GM10847 (cell line): Measurements from ENCODE around the gene TLE4.

Experiments
- POLR2A ChIP-seq: IDR thresholded peaks from 2 replicates; pipeline ENCODE4 v1.6.1; 2011; ENCODE audit not compliant: insufficient read length; ENCODE audit errors: extremely low read depth

The TLE4 gene

DNA sequence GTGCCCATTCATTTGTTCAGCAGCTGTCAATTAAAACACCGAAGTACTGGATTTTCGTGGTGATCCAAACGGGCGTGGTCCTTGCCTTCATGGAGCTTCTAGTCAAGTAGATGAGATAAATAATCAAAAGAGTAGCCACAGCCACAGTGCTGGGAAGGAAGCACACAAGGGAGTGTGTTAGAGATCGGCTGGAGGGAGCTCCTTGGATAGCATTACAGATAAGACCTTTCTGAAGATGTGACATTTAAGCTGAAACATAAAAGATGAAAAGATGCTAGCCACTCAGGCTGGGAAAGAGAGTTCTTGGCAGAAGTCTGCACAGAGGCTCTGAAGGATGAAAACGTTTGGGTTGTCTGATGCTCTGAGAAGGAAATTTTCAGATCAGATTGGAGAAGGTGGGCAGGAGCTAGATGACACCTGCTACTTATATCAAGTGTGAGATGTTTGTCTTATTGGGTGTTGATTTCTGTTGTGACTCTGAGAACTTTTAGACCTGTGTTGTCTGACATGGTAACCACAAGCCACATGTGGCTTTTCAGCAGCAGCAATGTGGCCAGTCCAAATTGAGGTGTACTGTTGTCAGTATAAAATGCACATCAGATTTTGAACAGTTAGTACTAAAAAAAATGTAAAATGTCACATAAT lies 123.9 kb downstream of the TLE4 start:
- TF ChIP-seq POLR2A, result no peak

DNA sequence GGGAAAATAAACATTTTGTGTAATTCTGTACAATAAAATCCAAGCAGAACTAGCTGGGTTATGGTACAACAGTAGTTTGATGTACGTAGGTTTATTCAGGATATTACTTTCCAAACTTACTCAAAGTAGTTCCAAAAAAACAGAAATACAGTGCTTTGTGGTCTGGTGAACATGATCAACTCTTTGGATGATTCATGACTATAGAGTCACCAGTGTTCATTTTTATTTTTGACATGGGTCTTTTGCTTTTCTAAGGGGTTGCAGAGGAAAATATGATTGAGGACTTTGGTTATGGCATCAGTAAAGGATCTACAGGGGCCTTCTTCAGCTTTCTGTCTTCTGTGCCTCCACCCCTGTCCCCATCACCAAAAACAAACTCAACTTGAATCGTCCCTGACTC lies 127.2 kb downstream of the TLE4 start:
- no peak for TF ChIP-seq POLR2A

DNA sequence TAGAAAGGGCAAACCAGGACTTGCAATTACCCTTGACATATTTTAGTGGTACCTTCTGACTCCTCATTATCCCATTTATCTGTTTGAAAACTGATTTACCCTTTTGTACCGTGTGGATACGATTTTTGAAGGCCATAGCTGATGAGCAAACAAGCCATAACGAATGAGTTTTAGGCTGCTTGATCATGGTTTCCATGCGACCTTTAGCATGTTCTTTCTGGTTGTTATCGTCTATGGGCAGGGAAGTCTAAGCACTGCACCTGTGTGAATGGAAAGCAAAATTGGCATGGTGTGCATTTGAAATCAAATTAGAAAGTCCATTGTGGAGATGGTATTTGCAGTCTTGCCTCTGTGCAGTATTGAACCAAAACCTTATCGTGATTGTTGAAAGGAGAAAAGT lies 127.7 kb downstream of the TLE4 start:
- no peak for TF ChIP-seq POLR2A

DNA sequence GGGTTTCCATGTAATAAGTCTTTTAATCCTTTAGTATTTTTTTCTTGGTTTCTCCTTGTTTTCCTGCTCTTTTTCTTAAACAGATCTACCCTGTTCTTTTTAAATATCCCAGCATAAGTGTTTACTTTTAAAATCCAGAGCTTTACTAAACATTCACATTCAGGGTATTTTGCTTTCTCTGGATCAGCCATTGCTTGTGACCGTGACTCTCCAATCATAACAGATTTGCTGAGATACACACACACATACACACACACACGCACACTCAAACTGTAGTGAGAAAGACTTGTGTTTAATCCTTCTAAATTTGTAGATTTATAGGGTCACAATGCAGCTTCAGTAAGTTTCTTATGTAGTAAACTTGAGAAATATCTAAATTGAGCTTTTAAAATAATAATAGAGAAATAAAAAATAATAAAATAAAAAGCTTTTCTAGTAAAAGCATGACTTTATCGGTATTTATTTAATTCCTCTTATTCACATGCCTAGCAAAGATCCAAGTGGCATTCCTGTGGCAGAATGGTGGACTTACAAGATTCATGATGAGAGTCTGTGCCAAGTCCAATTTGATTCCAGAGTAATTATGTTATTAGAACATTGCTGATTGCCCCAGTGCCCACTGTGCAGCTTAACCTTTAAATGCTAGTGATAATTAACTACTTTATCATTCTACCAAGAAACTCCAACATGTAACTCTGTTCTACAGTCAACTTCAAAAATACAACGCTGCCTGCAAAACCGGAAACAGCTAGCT lies 129.0 kb downstream of the TLE4 start:
- TF ChIP-seq POLR2A, result no peak

DNA sequence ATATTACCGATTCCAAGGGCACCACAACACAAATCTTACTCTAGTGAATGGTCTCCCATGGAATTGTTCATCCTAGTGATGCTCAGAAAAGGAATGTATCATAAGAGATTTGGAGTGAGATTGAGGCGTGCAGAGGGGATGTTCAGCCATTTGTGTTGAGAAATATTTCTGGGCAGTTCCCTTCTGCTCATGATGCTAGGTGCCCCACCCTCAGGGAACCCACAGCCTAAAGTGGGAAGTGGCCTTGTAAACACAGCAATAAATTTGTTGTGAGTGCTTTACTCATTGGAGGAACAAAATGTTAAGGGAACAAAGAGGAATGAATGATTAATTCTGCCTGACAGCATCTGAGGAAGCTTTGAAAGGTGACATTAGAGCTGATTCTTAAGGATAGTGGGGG lies 129.9 kb downstream of the TLE4 start:
- TF ChIP-seq POLR2A, result no peak

DNA sequence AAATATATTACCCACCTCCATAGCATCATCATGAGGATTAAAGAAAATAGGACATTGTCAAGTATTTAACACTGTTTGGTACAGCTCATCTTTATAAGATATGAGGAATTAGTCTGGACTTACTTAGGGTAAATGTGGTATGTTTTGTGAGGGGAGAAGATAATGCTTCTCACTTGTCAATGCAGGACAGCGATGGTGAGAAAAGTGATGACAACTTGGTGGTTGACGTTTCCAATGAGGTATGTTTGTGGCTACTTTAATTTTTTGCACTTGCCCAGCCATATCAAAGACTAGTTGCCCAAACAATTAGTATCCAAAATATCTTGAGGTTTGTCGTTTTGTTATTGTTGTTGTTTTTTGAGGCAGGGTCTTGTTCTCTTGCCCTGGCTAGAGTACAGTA lies 133.9 kb downstream of the TLE4 start:
- no peak for TF ChIP-seq POLR2A

DNA sequence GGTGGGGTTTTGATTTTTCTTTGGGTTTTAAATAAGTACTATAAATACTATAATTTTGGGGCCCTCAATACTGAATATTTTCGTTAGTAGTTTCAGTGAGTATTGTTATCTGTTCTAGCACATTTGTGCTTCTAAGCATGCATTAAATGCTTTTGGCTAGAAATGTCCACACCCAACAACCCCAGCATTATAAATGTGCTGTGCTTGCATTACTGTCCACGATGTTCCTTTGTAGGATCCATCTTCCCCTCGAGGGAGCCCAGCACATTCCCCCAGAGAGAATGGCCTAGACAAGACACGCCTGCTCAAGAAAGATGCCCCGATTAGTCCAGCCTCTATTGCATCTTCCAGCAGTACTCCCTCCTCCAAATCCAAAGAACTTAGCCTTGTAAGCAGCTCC lies 134.7 kb downstream of the TLE4 start:
- TF ChIP-seq POLR2A, result no peak

DNA sequence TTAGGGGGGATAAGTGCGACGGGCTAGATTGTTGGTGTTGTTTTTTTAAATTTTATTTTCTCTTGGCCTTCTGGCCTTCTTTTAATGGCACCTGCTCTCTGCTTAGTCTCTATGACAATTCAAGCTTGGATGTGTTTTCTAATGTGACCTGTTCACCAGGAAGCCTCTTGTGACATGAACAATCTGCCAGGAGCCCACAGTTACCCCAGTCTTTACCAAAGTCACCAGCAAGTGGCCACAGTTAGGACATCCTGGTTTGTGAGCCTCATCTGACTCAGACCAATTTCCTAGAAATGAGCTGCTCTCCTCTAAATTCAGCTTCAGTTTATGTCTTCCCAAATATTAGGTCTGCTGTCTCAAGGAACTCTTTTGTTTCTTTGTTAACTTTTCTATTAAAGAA lies 135.8 kb downstream of the TLE4 start:
- no peak for TF ChIP-seq POLR2A

DNA sequence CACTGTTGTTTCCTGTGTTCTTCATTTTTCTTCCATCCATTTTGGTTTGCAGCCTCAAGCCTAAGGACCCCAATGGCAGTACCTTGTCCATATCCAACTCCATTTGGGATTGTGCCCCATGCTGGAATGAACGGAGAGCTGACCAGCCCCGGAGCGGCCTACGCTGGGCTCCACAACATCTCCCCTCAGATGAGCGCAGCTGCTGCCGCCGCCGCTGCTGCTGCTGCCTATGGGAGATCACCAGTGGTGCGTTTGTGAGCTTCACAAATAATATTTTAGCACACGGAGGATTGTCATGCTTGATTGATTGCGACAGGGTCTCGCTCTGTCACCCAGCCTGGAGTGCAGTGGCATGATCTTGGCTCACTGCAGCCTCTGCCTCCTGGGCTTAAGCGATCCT lies 136.8 kb downstream of the TLE4 start:
- TF ChIP-seq POLR2A, result no peak

DNA sequence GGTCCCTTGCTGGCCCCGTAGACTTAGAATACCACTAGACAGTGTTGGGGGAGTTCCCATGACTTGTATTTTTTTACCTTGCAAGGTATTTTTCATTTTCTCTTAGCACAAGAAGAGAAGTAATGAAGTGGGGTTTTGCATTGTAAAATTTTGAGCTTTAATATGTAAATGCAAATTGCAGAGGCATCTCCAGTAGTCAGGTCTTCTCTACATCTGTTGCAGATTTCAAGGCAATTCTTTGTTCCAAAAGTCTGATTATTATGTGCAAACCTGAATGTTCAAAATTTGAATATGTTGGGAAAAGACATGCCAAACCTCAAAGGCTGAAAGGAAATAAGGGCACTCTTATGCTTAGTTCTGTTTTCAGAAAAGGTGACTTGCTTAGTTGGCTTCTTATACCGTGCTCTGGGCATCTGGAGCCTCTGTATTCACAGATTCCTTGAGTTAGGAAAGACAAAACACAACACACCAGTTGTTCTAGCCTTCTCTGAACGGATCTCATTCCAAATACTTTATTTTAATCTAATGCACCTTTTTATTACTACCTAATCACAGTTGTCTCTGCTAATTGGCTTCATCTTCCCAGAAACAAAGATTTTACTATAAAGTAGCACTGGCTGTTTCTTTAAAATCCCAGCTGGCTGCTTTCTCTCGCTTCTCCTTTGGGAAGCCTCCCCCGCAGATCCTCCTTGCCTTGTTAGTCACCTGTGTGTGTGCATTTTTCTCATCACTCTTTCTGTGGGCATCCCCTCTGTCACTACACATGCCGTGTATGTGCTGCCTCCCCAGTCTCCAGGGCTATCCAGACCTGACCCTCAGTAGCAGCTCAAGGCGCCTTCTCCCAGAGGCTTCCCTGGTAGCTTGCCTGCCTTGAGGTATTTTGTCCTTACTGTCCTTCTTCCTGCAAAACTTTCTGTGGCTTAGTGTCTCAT lies 138.2 kb downstream of the TLE4 start:
- no peak for TF ChIP-seq POLR2A

DNA sequence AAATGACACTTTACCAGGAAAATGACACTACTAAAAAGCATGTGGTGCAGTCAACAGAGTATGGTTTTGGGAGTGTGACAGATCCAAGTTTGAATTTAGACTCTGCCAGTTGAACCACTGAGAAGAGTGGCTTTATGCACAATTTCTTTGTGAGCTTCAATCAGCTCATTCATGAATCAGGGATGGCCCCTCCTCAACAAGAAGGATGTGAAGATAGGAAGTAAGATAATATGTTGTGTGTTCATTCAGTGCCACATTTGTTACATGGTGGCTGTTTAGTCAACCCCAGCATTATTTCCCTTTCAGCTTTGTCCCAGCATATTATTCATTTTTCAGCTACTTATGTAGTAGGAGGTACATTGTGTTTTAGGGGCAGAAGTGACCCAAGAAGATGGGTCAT lies 140.1 kb downstream of the TLE4 start:
- TF ChIP-seq POLR2A, result no peak

DNA sequence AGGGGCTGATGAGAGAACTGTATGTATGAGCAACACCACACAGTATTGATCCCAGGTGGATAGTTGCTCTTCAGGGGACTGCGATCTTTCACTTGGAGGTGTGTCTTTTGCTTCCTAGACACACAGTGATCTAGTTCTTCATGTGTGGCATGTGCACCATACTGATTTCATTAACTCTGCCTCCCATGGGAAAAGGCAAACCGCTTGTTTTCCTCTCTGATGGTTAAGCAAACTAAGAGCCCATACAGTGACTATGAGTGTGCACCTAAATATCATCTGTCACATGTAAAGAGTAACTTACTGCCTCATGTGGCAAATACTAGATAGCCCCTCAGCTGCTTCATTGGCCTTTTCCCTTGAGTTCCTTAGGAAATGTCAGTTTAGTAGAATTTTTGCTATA lies 147.3 kb downstream of the TLE4 start:
- TF ChIP-seq POLR2A, result no peak

DNA sequence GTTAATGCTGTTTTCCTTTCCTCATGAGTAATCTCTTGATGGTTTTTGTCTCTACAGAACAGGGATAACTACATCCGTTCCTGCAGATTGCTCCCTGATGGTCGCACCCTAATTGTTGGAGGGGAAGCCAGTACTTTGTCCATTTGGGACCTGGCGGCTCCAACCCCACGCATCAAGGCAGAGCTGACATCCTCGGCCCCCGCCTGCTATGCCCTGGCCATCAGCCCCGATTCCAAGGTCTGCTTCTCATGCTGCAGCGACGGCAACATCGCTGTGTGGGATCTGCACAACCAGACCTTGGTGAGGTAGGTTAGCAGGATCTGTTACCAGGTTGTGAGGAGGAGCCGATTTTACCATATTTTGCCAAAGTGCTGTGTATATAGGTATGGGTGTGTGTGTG lies 148.2 kb downstream of the TLE4 start:
- no peak for TF ChIP-seq POLR2A

DNA sequence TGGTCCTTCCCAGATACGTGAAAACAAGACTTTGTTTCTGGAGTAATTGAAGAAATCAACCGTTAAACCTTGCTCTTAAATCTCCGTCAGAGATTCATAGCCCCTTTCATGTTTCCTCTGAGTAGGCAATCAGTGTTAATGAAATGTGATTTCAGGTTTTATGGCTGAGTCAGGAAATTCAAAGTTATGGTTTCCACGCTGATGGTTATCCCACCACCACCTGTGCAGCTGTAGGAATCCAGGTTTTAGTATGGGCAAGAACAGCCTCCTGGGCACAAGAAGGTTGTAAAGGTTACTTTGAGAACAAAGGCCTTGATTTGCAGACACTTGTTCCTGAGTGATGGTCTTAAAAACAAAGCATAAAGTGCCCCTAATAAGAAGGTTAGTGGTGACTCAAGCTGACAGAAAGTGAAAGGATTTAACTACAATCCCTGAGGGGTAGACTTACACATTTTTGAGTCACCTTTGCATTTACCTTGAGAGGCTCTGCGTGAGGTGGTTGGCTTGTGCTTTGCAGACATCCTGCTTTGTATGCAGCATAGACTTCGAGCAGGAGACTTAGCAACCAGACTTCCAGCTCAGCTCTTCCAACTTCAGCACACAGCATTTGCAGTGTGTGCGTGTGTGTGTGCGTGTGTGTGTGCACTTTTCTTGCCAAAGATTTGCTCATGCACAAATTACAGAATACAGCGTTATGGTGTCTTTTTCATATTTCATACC lies 159.6 kb downstream of the TLE4 start:
- TF ChIP-seq POLR2A, result no peak

DNA sequence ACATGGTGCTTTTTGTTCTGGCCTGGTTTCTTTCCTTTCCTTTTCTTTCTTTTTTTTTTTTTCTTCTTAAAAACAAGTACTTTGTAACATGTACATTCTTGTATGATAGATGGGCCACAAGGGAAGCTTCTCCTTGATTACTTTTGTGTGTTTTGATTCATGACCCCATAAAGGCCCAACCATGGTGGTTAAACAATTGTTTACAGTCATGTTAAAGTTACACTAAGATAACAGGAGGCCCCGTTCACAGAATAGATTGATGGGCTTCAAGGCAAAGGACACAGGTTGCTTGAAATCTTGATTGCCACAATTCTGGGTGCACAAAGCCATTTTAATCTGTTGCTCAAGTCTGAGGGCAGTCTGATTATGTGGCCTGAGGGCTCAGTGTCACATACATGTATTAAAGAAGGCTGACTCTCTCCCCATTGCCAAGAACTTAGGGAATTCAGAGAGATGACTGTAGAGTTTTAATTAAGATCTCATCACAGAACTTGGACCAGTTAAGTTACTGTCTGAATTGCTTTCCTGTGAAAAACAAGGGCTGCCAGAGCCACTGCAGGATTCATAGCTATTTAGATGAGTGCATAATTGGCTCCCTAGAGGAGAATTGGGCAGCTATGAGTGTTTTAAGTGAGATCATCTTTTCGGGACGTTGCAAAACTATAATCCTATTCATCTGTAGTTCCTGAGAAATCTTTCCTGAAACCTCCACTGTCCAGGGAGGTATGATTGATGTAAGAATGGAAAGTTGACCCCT lies 163.4 kb downstream of the TLE4 start:
- no peak for TF ChIP-seq POLR2A

DNA sequence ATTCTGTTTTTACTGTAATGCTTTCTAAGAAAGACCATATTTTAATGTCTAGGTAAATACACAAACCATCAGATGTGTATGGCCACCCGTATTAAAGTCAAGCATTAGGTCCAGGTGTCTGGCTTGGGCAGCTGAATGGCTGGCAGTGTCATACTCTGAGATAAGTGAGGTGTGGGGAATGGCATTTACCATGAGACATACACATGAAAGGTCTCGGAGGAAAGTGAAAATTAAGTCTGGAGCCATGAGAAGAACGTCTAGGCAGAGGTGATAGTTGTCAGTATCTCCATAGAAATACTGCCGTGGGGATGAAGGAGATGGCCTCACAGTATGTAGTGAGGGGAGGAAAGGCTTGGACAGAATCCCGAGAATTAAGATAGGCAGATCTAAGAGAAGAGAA lies 164.3 kb downstream of the TLE4 start:
- TF ChIP-seq POLR2A, result no peak
